OCI-LY3 (cell line): ENCODE results near the gene TTL.
A peak's percentile ranks its signal among the peaks of the same experiment; 100 is the strongest.

Experiments
- H2AFZ ChIP-seq: fragments of 200-600, 300-600 bp; shearing (Covaris generic); 2 replicates; pipeline ENCODE4 v1.6.0; 2014; ENCODE audit warnings: antibody characterized with exemption, low read depth, low read length
- H3K27ac ChIP-seq: fragments of 200-600, 300-600 bp; sonication (generic); 2 replicates; pipeline ENCODE4 v1.5.1; 2014; ENCODE audit warnings: mild to moderate bottlenecking, low read length, moderate library complexity, mixed read lengths
- H3K27me3 ChIP-seq: fragments of 200-600, 300-600 bp; sonication (generic); 2 replicates; pipeline ENCODE4 v1.6.1; 2014; ENCODE audit warnings: low read depth, low read length, mixed read lengths
- H3K36me3 ChIP-seq: fragments of 200-600, 300-600 bp; sonication (generic); replicated peaks from 2 replicates; pipeline ENCODE3; 2014; ENCODE audit warnings: low read depth, low read length, mixed read lengths
- H3K4me1 ChIP-seq: fragments of 300-600, 200-600 bp; sonication (generic); 2 replicates; pipeline ENCODE4 v1.6.1; 2014; ENCODE audit warnings: low read length, mixed read lengths
- H3K4me2 ChIP-seq: fragments of 200-600, 300-600 bp; sonication (generic); 2 replicates; pipeline ENCODE4 v1.6.1; 2014; ENCODE audit warnings: low read length, mixed read lengths
- H3K4me3 ChIP-seq: fragments of 300-600, 200-600 bp; sonication (generic); 2 replicates; pipeline ENCODE4 v1.5.1; 2014; ENCODE audit warnings: antibody characterized with exemption, mild to moderate bottlenecking, low read length, moderate library complexity
- H3K79me2 ChIP-seq: fragments of 300-600, 200-600 bp; shearing (Covaris generic); 2 replicates; pipeline ENCODE4 v1.6.1; 2014; ENCODE audit warnings: mild to moderate bottlenecking, low read length, mixed read lengths
- H3K9ac ChIP-seq: fragments of 300-600, 200-600 bp; shearing (Covaris generic); 2 replicates; pipeline ENCODE4 v1.6.0; 2014; ENCODE audit warnings: mild to moderate bottlenecking, low read length, moderate library complexity
- H3K9me3 ChIP-seq: fragments of 200-600, 300-600 bp; shearing (Covaris generic); 2 replicates; pipeline ENCODE4 v1.6.1; 2014; ENCODE audit warnings: low read length, mixed read lengths; ENCODE audit not compliant: insufficient read depth
- H4K20me1 ChIP-seq: fragments of 200-600, 300-600 bp; sonication (generic); 2 replicates; pipeline ENCODE4 v1.6.1; 2016; ENCODE audit warnings: low read length, mixed read lengths; ENCODE audit not compliant: insufficient read depth
- CTCF ChIP-seq: fragments of 200-600, 300-600 bp; sonication (generic); IDR thresholded peaks from 2 replicates; pipeline ENCODE4 v1.5.1; 2014; ENCODE audit warnings: antibody characterized with exemption, low read length, low read depth
- EZH2phosphoT487 ChIP-seq: fragments of 200-600 bp; shearing (Covaris generic); IDR thresholded peaks from 2 replicates; pipeline ENCODE4 v1.6.1; 2018; ENCODE audit warnings: antibody characterized with exemption, mixed run types, low read depth

TTL gene

DNA sequence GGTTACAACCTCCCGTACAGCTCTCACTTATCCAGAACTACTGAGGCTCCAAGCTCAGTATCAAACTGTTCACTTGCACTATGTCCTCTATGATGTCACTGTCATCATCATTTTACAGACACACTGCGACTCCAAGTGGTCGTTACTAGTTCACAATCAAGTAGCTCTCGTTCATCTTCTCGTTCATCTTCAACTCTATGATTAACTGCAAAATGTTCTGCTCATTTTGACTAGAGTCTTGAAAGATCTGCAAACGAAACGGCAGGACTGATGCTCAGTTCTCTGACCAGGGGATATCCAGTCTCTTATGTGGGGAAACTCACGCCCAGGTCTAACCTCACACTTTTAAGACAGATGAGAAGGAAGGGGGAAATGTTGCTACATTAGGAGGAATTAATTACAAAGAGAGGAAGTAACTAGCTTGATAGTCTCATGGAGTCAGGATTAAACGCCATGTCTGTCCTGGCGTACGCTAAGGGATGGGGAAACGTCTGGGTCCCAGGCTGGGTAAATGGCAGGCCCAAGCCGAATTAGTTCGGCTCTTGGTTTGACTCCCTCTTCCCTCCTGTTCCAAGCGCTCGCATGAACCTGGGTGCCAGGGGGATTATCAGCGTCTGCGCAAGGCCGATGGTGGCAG is 101.7 kb downstream of the TTL start:
- Histone ChIP-seq H3K36me3 (peaks cover 3% of the 10 kb centered on the region), H3K4me1 (peaks cover 17% of the 10 kb centered on the region), H3K9me3 (no peaks in the 10 kb centered on the region), H3K27ac (peak overlapping the region; percentile 90), H3K79me2 (peaks cover 20% of the 10 kb centered on the region), H3K4me3 (peak overlapping the region; percentile 91), H3K4me2 (peak overlapping the region; percentile 84), H3K9ac (peak overlapping the region; percentile 96), H2AFZ (peak overlapping the region; percentile 93), H4K20me1 (no peaks in the 10 kb centered on the region), H3K27me3 (no peaks in the 10 kb centered on the region)
- TF ChIP-seq EZH2phosphoT487 (no peak), CTCF (peak; percentile 56)

DNA sequence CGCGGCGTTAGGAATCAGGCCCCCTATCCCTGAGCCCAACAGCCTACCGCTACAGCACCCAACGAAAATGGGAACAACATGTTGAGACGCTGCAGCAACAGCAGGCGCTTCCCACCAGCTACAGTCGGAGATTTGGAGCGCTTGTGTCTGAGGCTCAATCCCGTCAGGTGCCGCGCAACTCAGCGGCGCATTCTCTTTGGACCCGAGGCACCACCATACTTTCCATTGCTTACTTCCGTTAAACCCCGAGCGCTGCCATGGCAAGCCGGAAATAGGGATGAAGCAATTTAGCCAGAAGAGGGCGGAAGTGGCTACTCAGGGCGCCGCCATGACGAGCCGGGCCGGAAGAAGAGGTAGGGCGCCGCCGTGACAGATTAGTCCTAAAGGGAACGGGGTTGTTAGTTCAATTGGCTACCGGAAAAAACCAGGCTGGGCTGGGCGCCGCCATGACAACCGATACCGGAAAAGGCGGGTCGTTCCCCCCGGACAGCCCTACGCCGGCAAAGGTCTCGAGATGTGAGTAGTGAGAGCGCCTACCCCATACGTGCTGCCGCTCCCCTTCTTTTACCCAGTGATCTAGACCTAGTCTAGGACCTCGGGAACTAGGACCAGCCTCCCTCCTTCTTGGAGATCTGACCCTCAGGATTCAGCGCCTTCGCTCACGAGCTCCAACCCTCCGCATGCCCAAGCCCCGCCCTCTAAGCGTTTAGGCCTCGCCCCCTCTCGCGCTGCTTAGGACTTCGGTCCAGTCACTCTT is 102.4 kb downstream of the TTL start, which contains the start of gene CHCHD5:
TSS of gene CHCHD5 (plus strand) at position 476 of the 757 bp plus-strand sequence. CDS start at position 515, 39 bp downstream.
- peaks cover 17% of the 10 kb centered on the region for H3K4me1 ChIP-seq
- H4K20me1 ChIP-seq = no peaks in the 10 kb centered on the region
- no peaks in the 10 kb centered on the region for H3K9me3 ChIP-seq
- H3K27ac ChIP-seq = peak within 1 kb of the TSS; percentile 90
- peak within 1 kb of the TSS; percentile 93 for H3K4me2 ChIP-seq
- H3K79me2 ChIP-seq = peaks cover 18% of the 10 kb centered on the region
- no peaks in the 10 kb centered on the region for H3K27me3 ChIP-seq
- H3K4me3 ChIP-seq = peak within 1 kb of the TSS; percentile 91
- H2AFZ ChIP-seq = peak within 1 kb of the TSS; percentile 93
- TF ChIP-seq EZH2phosphoT487 = no peak
- no peak; the same call in 1 of the 2 replicates for TF ChIP-seq CTCF
- H3K36me3 ChIP-seq = peaks cover 3% of the 10 kb centered on the region
- peak within 1 kb of the TSS; percentile 96 for H3K9ac ChIP-seq

GRCh38 chr2:112584891-112585250 is 102.9 kb downstream of the TTL start:
- Histone ChIP-seq H3K4me1 (peaks cover 17% of the 10 kb centered on the region), H3K4me3 (peak overlapping the region; percentile 91), H3K27me3 (no peaks in the 10 kb centered on the region), H4K20me1 (no peaks in the 10 kb centered on the region), H3K27ac (peak overlapping the region; percentile 90), H3K79me2 (peaks cover 17% of the 10 kb centered on the region), H3K4me2 (peak overlapping the region; percentile 93), H3K36me3 (peaks cover 3% of the 10 kb centered on the region), H2AFZ (peak overlapping the region; percentile 86), H3K9me3 (no peaks in the 10 kb centered on the region), H3K9ac (peak overlapping the region; percentile 96)
- TF ChIP-seq EZH2phosphoT487 (no peak), CTCF (no peak)

GRCh38 chr2:112585400-112585799 is 103.4 kb downstream of the TTL start:
- Histone ChIP-seq H3K9me3 (no peaks in the 10 kb centered on the region), H3K27ac (peak overlapping the region; percentile 90), H3K36me3 (peaks cover 3% of the 10 kb centered on the region), H3K4me2 (peak overlapping the region; percentile 93), H3K79me2 (peaks cover 17% of the 10 kb centered on the region), H3K27me3 (no peaks in the 10 kb centered on the region), H3K4me1 (peaks cover 17% of the 10 kb centered on the region), H3K9ac (peak overlapping the region; percentile 96), H3K4me3 (peak overlapping the region; percentile 91), H2AFZ (no peak overlapping the region), H4K20me1 (no peaks in the 10 kb centered on the region)
- TF ChIP-seq EZH2phosphoT487 (no peak), CTCF (no peak)
